GM08714 (cell line): ENCODE results near the gene GH2.
"Not testable (repeated sequence)": the region's sequence is repeated elsewhere in the genome, so short reads cannot be mapped to it uniquely, and the experiment has no call there.

Experiments used
- H3K4me3 ChIP-seq: fragments of 200-500 bp; sonication (Bioruptor generic); 2 replicates; pipeline ENCODE4 v1.5.1; 2014; ENCODE audit warnings: mild to moderate bottlenecking, low read length, inconsistent platforms
- ZNF274 ChIP-seq: IDR thresholded peaks from 2 replicates; pipeline ENCODE4 v1.6.1; 2012; ENCODE audit warnings: mild to moderate bottlenecking, low read depth, low read length

Gene GH2

DNA sequence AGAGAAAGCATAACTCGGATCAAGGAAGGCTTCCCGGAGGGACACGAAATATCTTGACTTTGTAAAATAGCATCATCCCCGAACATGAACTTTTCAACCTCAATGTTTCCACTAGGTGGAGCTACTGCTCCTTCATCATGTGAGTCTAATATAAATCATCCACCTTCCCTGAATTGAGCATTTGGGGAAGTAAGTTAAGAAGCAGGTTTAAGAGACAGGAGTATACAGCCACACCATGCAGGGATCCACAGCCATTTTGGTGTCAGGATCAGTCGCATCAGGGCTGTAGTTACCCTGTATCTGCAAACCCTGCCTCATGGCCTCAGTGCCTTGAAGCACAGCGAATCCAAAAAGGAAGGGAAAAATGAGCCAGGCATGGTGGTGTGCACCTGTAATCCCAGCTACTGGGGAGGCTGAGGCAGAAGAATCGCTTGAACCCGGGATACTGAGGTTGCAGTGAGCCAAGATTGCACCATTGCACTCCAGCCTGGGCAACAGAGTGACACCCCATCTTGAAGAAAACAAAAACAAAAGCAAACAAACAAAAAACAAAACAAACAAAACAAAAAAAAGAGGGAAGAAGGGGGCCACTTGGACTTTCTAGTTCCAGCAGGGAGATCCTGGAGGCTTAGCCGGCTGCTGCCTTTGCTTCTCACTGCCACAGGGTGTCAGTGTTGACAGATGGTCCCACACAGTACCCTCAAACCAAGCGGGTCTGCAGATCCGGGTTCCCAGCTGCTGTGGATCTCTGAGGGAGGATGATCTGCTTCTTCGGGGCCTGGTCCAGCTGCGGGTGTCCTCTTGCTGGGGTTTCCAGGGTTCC is 7.5 kb upstream of the GH2 start:
- H3K4me3 ChIP-seq: not testable (repeated sequence)

DNA sequence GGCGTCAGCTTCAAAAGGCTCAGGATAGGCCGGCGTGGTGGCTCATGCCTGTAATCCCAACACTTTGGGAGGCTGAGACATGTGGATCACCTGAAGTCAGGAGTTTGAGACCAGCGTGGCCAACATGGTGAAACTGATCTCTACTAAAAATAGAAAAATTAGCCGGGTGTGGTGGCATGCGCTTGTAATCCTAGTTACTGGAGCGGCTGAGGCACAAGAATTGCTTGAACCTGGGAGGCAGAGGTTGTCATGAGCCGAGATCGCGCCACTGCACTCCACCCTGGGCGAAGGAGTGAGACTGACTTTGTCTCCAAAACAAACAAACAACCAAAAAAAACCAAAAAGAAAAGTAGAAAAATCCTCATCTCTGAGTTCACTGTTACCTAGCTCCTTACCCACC is 3.4 kb upstream of the GH2 start:
- not testable (repeated sequence) for H3K4me3 ChIP-seq

DNA sequence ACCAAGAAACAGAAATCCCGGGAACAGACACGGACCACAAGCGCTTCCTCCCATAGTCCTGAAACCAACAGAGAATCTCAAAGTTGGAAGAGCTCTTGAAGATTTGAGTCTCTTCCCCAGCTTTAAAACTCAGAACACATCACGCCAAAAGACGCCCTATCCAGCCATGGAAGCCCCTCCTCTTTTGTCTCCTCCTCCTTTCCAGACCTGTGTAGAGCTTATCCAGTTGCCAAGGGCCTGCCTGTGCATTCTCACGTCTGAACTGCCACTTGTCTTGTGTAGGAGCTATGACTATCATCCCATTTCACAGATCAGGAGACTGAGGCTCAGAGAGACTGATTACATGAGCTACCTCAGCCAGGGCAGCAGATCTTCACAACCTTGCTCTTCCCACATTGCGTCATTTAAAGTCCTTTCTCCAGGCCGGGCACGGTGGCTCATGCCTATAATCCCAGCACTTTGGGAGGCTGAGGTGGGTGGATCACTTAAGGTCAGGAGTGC is 932 bp upstream of the GH2 start:
- H3K4me3 ChIP-seq: not testable (repeated sequence)

DNA sequence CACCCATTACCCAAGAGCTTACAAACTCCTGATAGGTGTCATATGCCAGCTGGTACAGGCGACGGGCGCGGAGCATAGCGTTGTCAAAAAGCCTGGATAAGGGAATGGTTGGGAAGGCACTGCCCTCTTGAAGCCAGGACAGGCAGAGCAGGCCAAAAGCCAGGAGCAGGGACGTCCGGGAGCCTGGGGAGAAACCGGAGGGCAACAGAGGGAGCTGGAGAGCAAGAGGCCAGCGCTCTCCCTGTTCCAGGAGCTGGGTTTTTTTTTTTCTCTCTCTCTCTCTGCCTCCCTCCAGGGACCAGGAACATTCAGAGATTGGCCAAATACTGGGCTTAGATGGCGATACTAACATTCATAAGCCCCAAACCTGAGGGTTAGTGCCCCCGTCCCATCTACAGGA is 407 bp downstream of the GH2 start:
- not testable (repeated sequence) for H3K4me3 ChIP-seq

DNA sequence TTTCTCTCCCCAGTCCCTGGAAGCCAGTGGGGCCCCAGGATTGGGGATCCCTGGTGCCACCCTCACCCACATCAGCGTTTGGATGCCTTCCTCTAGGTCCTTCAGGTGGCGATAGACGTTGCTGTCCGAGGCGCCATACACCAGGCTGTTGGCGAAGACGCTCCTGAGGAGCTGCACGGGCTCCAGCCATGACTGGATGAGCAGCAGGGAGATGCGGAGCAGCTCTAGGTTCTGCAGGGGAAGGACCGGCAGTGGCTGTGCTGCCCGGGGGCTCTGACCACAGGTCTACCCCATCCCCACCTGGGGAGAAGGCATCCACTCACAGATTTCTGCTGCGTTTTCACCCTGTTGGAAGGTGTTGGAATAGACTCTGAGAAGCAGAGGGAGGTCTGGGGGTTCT is 1.0 kb downstream of the GH2 start:
- TF ChIP-seq ZNF274: no peak
- H3K4me3 ChIP-seq: no peak overlapping the region

DNA sequence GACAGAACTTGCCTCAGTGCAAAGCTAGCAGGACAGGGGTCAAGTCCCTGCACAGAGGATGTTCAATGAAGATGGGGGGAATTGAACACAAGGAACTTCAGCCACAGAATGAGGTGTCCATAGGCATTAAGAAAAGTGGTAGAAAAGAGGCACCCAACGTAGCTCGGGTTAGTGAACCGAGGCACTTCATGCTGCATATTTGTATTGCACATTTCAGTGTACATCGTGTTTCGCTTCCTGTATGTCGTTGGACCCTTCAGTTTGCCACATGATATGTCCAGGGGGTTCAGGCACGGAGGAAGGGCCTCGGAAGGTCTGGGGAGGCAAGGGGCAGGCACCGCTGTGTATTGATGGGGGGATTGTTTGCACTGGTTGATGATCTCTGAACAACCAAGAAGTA is 3.3 kb downstream of the GH2 start:
- H3K4me3 ChIP-seq: not testable (repeated sequence)

DNA sequence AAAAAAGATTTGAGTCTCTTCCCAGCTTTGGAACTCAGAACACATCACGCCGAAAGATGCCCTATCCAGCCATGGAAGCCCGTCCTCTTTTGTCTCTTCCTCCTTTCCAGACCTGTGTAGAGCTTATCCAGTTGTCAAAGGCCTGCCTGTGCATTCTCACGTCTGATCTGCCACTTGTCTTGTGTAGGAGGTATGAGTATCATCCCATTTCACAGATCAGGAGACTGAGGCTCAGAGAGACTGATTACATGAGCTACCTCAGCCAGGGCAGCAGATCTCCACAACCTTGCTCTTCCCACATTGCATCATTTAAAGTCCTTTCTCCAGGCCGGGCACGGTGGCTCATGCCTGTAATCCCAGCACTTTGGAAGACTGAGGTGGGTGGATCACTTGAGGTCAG is 7.1 kb downstream of the GH2 start:
- not testable (repeated sequence) for H3K4me3 ChIP-seq

DNA sequence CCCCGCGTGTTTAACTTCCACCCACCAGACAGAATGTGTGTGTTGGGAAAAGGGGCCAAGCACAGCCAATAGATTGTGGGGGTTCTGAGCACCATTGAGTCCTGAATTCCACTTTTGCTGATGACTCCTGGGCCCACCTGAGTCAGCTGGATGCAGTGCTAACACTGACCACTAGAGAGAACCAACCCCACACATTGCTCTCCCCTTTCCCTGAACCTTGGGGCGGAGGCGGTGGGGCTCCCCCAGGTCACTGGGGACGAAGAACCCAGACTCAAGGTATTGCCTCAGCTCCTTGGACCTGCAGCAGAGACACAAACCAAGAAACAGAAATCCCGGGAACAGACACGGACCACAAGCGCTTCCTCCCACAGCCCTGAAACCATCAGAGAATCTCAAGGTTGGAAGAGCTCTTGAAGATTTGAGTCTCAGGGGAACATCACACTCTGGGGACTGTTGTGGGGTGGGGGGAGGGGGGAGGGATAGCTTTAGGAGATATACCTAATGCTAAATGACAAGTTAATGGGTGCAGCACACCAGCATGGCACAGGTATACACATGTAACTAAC is 7.6 kb downstream of the GH2 start:
- not testable (repeated sequence) for H3K4me3 ChIP-seq

DNA sequence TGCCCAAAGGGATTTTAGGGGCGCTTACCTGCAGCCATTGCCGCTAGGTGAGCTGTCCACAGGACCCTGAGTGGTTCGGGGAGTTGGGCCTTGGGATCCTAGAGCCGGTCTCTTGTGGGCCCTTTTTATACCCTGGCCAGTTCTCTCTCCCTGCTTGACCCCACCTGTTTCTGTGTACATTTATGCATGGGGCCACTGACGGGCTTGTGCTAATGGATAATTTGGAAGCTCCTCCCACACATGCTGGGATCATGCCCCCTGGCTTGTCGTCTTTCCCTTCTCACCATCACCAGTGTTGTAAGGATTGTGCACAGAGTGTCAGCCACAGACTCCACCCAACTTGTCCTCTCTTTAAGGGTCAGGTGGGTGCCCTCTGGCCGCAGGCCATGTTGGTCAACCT is 8.2 kb downstream of the GH2 start, which contains the start of gene CSH2:
Gene CSH2 (minus strand): TSS at position 101 of the 400 bp plus-strand sequence. CDS start 63 bp downstream, at position 38.
- not testable (repeated sequence) for H3K4me3 ChIP-seq

DNA sequence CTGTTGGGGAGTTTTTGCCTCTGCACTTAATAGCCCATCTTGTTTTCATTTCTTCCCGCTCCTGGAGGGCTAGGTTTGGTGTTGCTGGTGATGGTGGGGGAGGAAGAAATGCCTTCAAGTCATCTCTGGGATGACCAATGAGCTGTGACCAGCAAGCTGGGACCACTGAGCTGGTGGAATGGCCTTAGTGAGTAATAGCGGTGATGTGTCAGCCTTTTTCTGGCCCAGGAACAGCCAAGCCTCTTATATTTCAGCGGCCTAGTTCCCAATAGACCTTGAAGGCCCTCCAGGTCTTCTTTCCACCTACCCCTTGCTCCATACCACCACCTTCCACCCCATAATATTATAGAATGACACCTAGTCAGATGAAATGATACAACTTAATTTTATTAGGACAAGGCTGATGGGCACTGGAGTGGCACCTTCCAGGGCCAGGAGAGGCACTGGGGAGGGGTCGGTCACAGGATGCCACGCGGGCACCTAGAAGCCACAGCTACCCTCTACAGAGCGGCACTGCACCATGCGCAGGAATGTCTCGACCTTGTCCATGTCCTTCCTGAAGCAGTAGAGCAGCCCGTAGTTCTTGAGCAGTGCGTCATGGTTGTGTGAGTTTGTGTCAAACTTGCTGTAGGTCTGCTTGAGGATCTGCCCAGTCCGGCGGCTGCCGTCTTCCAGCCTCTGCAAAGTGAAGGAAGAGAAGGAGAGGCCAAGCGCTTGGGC is 9.9 kb downstream of the GH2 start:
- not testable (repeated sequence) for H3K4me3 ChIP-seq

DNA sequence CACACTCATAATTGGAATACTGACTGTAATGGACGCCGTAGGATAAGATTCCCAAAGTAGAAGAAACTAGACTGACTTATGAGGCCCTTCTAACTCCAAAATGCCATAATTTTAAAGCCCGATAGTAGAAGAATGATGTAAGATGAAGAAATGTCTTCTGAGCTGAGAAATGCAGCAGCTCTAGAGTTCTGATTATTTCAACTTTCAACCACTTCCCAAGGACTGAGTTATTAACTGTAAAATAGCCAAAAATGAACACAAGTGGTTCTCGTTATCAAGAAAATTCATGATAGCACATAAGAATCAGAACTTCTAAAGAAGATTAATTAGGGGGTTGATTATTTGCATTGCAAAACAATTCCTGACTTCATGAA is 11.5 kb downstream of the GH2 start:
- H3K4me3 ChIP-seq: not testable (repeated sequence)

DNA sequence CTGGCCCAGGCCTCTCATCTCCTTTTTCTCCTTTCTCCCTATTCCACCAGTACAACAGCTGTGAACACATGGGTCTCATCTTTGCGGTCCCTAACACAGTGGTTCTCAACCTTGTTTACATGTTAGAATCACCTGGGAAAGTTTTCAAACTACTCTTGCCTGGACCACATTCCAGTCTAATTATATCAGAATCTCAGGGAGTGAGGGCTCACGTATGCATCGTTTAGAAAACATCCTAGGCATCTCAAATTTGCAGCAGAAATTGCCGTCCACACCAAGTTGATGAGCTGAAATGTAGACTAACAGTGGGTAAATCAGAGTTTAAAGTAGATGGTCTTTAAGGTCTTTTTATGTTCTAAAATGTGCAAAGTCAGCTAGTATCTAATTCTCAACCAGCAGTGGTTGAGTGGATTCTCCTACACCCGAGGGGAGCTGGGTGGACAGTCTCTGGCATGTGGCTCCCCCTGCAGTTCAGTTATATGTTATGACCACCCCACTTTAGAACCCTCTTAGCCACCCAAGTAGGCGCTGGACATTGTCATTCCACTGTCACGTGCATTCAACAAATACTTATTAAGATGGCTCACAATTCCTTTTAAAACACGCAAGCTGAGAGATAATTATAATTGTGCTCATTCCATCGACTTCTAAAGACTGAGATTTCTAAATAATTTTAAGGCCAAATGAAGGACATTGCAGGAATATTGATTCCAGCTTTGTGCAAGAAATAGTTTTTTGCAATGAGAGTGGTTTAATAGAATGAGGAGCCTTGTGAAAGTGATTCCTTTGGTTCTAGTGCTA is 12.1 kb downstream of the GH2 start:
- H3K4me3 ChIP-seq: not testable (repeated sequence)

DNA sequence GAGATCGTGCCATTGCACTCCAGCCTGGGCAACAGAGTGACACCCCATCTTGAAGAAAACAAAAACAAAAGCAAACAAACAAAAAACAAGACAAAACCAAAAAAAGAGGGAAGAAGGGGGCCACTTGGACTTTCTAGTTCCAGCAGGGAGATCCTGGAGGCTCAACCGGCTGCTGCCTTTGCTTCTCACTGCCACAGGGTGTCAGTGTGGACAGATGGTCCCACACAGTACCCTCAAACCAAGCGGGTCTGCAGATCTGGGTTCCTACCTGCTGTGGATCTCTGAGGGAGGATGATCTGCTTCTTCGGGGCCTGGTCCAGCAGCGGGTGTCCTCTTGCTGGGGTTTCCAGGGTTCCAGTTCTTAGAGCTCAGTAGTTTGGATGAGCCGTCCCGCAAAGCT is 15.1 kb downstream of the GH2 start:
- not testable (repeated sequence) for H3K4me3 ChIP-seq

DNA sequence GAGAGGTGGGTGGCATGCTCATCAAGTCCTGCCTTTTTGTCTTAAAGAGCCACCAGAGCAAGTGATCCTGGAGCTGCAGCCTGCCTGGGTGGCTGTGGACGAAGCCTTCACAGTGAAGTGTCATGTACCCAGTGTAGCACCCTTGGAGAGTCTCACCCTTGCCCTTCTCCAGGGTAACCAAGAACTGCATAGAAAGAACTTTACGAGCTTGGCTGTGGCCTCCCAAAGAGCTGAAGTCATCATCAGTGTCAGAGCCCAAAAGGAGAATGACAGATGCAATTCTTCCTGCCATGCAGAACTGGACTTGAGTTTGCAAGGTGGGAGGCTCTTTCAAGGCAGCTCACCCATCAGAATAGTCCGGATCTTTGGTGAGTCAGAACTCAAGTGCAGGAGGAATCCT is 22.5 kb downstream of the GH2 start:
- no peak overlapping the region for H3K4me3 ChIP-seq
- no peak for TF ChIP-seq ZNF274

DNA sequence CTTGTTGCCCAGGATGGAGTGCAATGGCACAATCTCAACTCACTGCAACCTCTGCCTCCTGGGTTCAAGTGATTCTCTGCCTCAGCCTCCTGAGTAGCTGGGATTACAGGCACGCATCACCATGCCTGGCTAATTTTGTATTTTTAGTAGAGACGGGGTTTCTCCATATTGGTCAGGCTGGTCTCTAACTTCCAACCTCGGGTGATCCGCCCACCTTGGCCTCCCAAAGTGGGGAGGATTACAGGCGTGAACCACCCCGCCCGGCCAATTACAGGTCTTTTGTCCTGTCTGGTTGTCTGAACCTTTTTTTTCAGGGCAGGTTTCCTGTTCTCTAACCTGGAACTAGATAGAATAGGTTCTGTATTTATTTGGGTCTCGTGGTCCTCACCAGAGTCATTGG is 25.3 kb downstream of the GH2 start:
- not testable (repeated sequence) for H3K4me3 ChIP-seq
